GM19193 (cell line): ENCODE data around the gene FYN.

ENCODE experiments used
- POLR2A ChIP-seq: IDR thresholded peaks from 4 replicates; pipeline ENCODE4 v1.6.1; 2011; ENCODE audit not compliant: insufficient read depth, insufficient read length; ENCODE audit errors: extremely low read depth

Gene FYN

DNA sequence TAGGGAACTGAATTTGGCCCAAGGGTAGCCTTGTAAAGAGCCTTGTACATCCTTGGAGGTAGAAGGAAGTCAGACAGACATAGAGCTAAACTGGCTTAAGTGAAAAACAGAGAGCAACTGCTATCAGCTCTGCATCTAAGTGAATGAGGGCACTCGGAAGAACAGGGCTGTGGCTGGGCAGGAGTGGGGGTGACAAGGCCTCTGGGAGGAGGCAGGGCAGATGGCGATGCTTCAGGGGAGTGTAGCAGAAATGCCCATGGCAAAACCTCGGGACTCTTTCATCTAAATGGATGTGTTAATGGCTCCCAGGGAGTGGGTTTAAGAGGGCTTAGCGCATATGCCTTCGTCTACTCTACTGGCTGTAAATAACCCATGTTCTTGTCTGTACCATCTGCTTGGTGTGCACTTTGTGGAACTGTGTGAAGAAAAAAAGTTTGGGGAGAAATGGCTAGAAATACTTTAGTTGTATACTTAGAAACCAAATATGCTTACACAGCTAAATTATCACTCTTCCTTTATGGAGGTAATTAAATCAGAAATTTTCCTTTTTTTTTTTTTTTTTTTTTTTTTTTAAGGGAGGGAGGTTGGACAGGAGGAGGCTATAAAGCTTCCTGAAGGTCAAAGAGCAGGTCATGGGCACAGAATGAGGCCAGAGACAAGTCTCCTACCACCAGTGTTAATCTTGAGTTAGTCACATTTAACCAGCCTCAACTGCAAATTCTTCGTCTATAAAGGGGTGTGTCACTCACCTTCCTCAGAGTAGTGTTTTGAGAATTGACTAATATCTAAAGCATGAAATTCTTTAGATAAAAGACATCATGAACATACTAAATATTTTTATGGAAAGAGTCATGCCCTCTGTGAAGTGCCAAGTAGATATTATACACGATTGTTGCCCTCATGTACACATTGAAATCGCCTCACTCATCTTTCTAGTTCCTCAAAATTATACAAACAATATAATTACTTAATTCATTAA is 60.9 kb downstream of the FYN start:
- no peak for TF ChIP-seq POLR2A

DNA sequence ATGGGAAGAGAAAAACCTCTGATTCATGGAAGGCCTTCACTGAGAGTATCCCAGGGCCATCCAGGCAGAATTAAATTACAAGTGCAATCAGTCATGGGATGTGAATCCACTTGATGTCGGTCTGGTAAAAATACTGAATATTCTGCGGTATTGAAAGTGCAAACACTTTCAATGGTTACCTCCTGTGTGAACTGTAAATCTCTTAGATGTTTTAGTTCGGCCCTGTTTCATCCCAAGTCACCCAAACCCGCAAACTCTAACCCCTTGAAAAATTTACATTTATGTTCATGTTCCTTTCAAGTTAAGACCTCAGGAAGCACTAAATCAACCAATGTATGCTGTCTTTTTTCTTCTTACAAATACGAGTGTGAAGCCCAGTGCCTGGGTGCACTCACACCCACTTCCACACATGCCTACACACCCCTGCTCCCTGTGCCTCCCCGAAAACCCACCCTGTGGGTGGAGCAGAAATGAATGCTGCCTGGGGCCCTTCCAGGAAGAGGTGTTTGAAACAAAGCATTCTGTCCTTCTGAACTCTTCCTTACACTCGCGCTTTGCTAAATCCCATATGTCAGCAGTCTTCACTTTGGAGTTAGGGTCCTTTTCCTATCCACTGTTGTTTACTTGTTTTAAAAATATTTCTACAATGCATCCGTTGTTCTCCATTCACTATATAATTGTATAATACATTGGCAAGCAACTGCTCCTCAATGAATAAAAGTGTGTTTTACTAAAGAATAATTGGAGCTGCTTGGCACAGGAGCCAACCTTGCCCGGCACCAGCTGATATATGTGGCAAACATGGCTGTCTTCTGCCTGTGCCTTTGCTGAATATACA is 62.7 kb downstream of the FYN start:
- TF ChIP-seq POLR2A = no peak

DNA sequence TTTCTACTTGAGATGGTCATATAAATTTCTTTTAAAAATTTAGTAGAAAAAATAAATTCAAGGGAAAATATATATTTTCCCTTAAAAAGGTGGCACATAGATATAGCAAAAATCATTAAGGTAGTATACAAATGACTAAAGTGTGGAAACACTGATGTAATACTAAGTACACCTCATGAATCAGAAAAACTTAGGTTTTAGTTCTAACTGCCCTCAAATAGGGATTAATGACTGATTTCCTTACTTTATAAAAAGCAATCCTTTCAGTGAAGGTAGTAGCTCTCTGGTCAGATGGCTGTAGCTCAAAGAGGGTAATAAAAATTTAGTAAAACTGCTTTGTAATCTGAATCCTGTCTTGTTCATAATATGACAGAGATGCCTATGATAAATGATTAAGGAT is 63.5 kb downstream of the FYN start:
- TF ChIP-seq POLR2A = no peak

GRCh38 chr6:111809264-111809663 is 64.0 kb downstream of the FYN start:
- TF ChIP-seq POLR2A = no peak

DNA sequence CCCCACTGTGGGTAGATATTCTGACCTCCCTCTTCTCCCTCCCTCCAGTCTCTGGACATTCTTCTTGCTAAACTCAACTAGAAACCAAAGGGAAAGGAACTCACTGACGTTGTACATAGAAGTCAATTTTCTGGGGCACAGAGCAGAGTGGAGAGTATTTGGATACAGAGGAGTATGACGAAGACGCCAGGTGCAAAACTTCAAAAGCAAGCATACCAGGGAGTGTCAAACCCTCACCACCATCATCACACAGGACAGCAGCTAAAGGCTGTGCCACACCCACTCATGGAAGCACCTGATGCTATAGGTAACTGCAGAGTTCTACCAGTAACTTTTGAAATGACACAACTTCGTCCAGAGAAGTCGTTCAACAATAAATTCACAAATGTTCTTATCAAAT is 64.8 kb downstream of the FYN start:
- no peak for TF ChIP-seq POLR2A

- TF ChIP-seq POLR2A = no peak
Observed at GRCh38 chr6:111806561-111807497, 66.4 kb downstream of the FYN start.

- TF ChIP-seq POLR2A = no peak
Observed at GRCh38 chr6:111806165-111806547, 67.1 kb downstream of the FYN start.

GRCh38 chr6:111805511-111806164 is 67.6 kb downstream of the FYN start:
- TF ChIP-seq POLR2A = no peak

- TF ChIP-seq POLR2A = no peak
Observed at GRCh38 chr6:111804627-111805235, 68.5 kb downstream of the FYN start.

DNA sequence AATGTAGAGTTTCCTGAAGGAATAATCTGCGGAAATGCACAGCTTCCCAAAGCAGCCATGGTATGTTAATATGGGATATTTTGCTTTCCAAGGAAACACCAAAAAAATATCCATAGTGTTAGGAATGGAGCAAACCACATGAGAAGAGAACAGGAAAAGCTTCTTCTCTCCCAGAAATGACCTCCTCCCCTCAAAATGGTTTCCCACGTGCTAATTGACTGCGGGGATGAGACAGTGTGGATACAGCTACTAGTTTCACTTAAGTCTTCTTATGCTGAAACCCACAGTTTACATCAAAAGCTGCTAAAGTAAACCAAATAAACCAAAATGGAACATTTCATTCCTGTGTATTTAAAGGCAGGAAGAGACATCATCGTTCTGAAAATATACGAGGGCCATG is 69.4 kb downstream of the FYN start:
- TF ChIP-seq POLR2A = no peak

DNA sequence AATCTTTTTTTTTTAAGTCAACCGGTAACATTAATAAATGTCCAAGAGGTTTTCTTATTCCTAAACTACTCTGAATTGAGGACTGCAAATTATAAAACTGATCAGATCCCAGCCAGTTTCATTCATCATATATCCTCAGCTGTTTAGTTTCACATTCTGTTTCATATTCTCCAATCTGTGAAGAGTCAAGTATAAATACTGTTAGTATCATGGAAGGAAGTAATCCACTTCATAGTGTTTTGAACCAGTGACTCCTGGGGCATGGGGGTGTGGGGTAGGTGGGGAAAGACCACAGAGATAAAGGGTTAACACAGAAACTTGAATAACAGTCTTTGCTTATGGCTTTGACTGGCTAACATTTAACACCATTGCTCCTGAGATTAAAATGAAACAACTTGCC is 69.9 kb downstream of the FYN start:
- no peak for TF ChIP-seq POLR2A

DNA sequence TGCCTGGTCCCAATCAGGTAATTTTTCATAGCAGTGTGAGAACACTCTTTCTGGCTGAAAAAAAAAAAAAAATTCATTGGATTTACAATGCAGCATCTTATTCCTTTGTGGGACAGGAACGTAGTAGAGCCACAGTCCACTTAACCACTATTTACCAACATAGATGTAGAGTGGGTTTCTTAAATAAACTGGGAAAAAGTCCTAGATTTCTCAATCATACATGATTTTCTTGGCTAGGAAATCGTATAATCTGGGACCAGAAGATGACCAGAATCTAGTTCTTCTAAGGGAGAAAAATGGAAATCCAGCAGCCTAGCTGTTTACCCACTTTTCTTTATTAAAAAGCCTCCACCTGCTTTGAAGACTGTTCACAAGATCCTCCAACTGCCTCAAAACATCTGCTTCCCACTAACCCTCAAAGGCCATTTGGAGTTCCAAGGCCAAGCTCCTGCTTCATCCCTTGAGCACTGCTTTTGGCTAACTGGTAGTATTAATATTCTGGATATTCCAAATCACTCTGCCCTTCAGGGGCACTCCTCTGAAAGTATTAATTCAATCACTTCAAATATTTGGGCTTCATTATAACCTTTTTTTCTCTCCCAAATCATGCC is 70.4 kb downstream of the FYN start:
- TF ChIP-seq POLR2A = no peak

DNA sequence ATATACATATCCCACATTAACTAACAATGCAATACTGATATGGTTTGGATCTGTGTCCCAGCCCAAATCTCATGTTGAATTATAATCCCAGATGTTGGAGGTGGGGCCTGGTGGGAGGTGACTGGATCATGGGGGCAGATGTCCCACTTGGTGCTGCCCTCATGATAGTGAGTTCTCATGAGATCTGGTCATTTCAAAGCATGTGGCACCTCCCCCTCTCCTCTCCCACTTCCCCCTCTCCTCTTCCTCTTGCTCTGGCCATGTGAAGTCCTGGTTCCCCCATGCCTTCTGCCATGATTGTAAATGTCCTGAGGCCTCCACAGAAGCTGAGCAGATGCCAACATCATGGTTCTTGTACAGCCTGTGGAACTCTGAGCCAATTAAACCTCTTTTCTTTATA is 71.2 kb downstream of the FYN start:
- TF ChIP-seq POLR2A = no peak

DNA sequence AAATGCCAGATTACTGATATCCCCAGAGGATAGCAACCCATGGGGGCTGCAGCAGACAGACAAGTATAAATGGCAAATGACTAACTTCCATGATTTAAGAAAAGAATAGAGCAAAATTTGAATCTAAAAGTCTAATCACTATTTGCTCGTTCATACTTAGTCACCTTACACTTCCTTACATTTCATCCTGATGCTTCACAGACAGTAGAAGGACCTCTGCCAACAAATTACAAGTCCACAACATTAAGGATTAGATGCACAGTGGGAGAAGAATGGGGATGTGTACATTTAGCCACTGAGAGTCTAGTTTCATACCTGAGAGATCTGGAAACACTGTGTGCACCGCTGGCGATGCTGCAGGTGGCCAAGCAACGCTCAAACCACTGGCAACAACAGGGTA is 72.4 kb downstream of the FYN start:
- no peak for TF ChIP-seq POLR2A

DNA sequence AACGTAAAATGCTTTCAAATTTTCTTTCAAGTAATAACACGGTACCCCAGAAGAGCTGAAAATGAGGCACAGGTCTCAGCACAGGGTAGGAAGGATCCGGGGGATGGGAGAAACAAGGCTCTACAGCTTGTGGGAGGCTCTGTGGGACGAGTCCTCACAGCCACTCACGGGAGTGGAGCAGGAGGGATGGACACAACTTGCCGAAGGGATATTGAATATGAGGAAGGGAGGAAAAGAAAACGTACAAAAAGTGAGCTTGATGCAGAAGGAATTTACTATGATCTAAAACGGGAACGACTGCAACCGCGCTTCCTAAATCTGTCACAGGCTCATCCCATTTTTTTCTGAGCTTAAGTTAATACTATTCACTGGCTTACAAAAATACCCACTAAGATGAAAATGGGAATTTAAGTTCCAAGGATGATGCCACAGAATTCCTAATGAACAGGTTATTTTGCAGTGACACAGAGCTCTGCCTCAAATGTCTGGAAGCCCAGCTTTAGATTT is 72.9 kb downstream of the FYN start:
- TF ChIP-seq POLR2A = no peak
